ENCODE measurements around the gene ATRAID. TPM values are rescaled to one million over a fixed set of nuclear protein-coding genes. Genes with fewer than 3 reads are reported as not detected.

The ATRAID gene
- total and polyA plus RNA-seq, 2 of the 8 experiments (the other 6 are each of a cell fraction or from before 2014, with no cell fraction given): 109 to 280 TPM

GRCh38 chr2:27208486-27209050, 3.3 kb upstream of the ATRAID start (continued):
- TF ChIP-seq RNF2 (IDR thresholded peaks at IDR 0.05; ENCODE audit: borderline replicate concordance, low read depth, low read length, missing control alignments, poor library complexity, severe bottlenecking): no peak
- no peak for TF ChIP-seq EGR1 (IDR thresholded peaks at IDR 0.05; ENCODE audit: borderline replicate concordance, low read depth, low read length)
- TF ChIP-seq BRCA1 (IDR thresholded peaks at IDR 0.05; ENCODE audit: low read depth, low read length): no peak
- no peak for TF ChIP-seq CHD2 (IDR thresholded peaks at IDR 0.05; ENCODE audit: low read length)

Data from H1 (cell line).